H1 (cell line): ENCODE results near the gene ITIH6. TPM values are rescaled to one million over a fixed set of nuclear protein-coding genes. Genes with fewer than 3 reads are reported as not detected.

Source experiments
- CTCF ChIA-PET: fragments of 300-600 bp; sonication (Branson Sonifier 250); formaldehyde crosslinking; loops from one replicate; lab custom pipeline; 2021; ENCODE audit not compliant: partially characterized antibody; lab: Charles Lee
- POLR2A ChIA-PET: fragments of 300-600 bp; sonication (Branson Sonifier 250); formaldehyde crosslinking; loops from one replicate; lab custom pipeline; 2021; ENCODE audit warnings: inconsistent platforms; ENCODE audit not compliant: partially characterized antibody; lab: Charles Lee
- DNase-seq, 2 experiments: peaks; one replicate each; pipeline versions ENCODE4 v3.0.0 to v3.0.0-alpha.2; 2010 to 2022; ENCODE audit warnings: low spot score in 2 of 2, low read depth in 1 of 2, mixed read lengths in 1 of 2
- FAIRE-seq: peaks from 2 replicates; lab custom pipeline; 2011; peaks lifted over from hg19 to GRCh38; lab: Jason Lieb, UNC
- H2AFZ ChIP-seq: 2 replicates; pipeline ENCODE4 v1.8.1; 2012; ENCODE audit warnings: low read length, inconsistent platforms
- H2AK5ac ChIP-seq: 2 replicates; pipeline ENCODE4 v1.6.1; 2013; ENCODE audit warnings: low read depth, low read length
- H2BK120ac ChIP-seq: replicated peaks from 2 replicates; pipeline ENCODE3; 2013; ENCODE audit warnings: low read depth, low read length, inconsistent platforms
- H2BK12ac ChIP-seq: 2 replicates; pipeline ENCODE4 v1.6.1; 2013; ENCODE audit warnings: low read depth, low read length
- H2BK15ac ChIP-seq: 2 replicates; pipeline ENCODE4 v1.6.1; 2013; ENCODE audit warnings: low read length
- H2BK20ac ChIP-seq: 2 replicates; pipeline ENCODE4 v1.6.1; 2013; ENCODE audit warnings: low read length
- H2BK5ac ChIP-seq: 2 replicates; pipeline ENCODE4 v1.6.1; 2013; ENCODE audit warnings: low read depth, low read length
- H3K14ac ChIP-seq: 2 replicates; pipeline ENCODE4 v1.6.1; 2013; ENCODE audit warnings: inconsistent platforms; ENCODE audit not compliant: insufficient read length
- H3K18ac ChIP-seq: 2 replicates; pipeline ENCODE4 v1.6.1; 2013; ENCODE audit warnings: low read length; ENCODE audit errors: extremely low read depth
- H3K23ac ChIP-seq: 2 replicates; pipeline ENCODE4 v1.6.1; 2013; ENCODE audit warnings: inconsistent platforms; ENCODE audit not compliant: insufficient read length
- H3K23me2 ChIP-seq: 2 replicates; pipeline ENCODE4 v1.6.1; 2013; ENCODE audit warnings: low read depth, low read length
- H3K27ac ChIP-seq: 2 replicates; pipeline ENCODE4 v1.6.1; 2011; ENCODE audit warnings: low read depth, low read length, inconsistent platforms
- H3K27me3 ChIP-seq, 4 experiments: replicated peaks in 1 of 4; 1 replicate in 1 of 4; 2 replicates in 3 of 4; pipeline versions ENCODE4 v1.6.1 to v1.8.1; 2011 to 2013; ENCODE audit warnings: low read length in 3 of 4, mild to moderate bottlenecking in 3 of 4, inconsistent platforms in 2 of 4, mixed read lengths in 2 of 4, moderate library complexity in 1 of 4; ENCODE audit not compliant: control insufficient read depth in 3 of 4, insufficient read depth in 3 of 4; ENCODE audit errors: extremely low read depth in 1 of 4
- H3K36me3 ChIP-seq, 4 experiments: 2 replicates each; pipeline versions ENCODE4 v1.6.1 to v1.8.1; 2011 to 2013; ENCODE audit warnings: mild to moderate bottlenecking in 4 of 4, low read length in 3 of 4, moderate library complexity in 2 of 4, control low read depth in 1 of 4, inconsistent platforms in 1 of 4; ENCODE audit not compliant: insufficient read depth in 4 of 4, control insufficient read depth in 2 of 4
- H3K4ac ChIP-seq: replicated peaks from 2 replicates; pipeline ENCODE3; 2013; ENCODE audit warnings: low read length, low read depth, mixed read lengths, inconsistent platforms; ENCODE audit not compliant: insufficient read length
- H3K4me1 ChIP-seq, 4 experiments: replicated peaks in 1 of 4; 1 replicate in 1 of 4; 2 replicates in 3 of 4; pipeline versions ENCODE4 v1.6.1 to v1.8.1; 2011 to 2013; ENCODE audit warnings: low read length in 3 of 4, inconsistent platforms in 2 of 4, mixed read lengths in 1 of 4; ENCODE audit not compliant: insufficient read depth in 4 of 4, control insufficient read depth in 3 of 4
- H3K4me2 ChIP-seq, 2 experiments: 2 replicates each; pipeline versions ENCODE4 v1.6.1 to v1.8.1; 2011 to 2013; ENCODE audit warnings: low read depth in 2 of 2, low read length in 2 of 2, control low read depth in 1 of 2, inconsistent platforms in 1 of 2, mild to moderate bottlenecking in 1 of 2; ENCODE audit not compliant: insufficient read depth in 1 of 2
- H3K4me3 ChIP-seq, 4 experiments: fragments of 200-600, 300-600 bp in 1 of 4; sonication (generic), shearing (Covaris generic), sonication (Bioruptor Twin) in 1 of 4; 2 replicates each; pipeline versions ENCODE4 v1.5.1 to v1.8.1; 2011 to 2016; ENCODE audit warnings: low read length in 4 of 4, low read depth in 3 of 4, control low read depth in 2 of 4, inconsistent platforms in 2 of 4, mild to moderate bottlenecking in 2 of 4, mixed read lengths in 1 of 4, moderate library complexity in 1 of 4; ENCODE audit not compliant: insufficient read depth in 2 of 4; ENCODE audit errors: extremely low read depth in 1 of 4
- H3K56ac ChIP-seq: replicated peaks from 2 replicates; pipeline ENCODE3; 2013; ENCODE audit warnings: low read depth, mild to moderate bottlenecking, mixed read lengths, low read length, inconsistent platforms; ENCODE audit not compliant: insufficient read length
- H3K79me1 ChIP-seq: 2 replicates; pipeline ENCODE4 v1.6.1; 2013; ENCODE audit warnings: low read depth, low read length, control low read depth
- H3K79me2 ChIP-seq, 2 experiments: 2 replicates each; pipeline versions ENCODE4 v1.6.1 to v1.8.1; 2012 to 2013; ENCODE audit warnings: low read length in 2 of 2, mild to moderate bottlenecking in 2 of 2, inconsistent platforms in 1 of 2; ENCODE audit not compliant: insufficient read depth in 2 of 2, control insufficient read depth in 1 of 2
- H3K9ac ChIP-seq, 4 experiments: replicated peaks in 1 of 4; 1 replicate in 1 of 4; 2 replicates in 3 of 4; pipeline versions ENCODE4 v1.6.1 to v1.8.1; 2011 to 2013; ENCODE audit warnings: low read depth in 3 of 4, low read length in 3 of 4, control low read depth in 2 of 4, mild to moderate bottlenecking in 2 of 4, moderate library complexity in 2 of 4, inconsistent platforms in 1 of 4; ENCODE audit errors: extremely low read depth in 1 of 4
- H3K9me3 ChIP-seq, 2 experiments: 2 replicates each; pipeline versions ENCODE4 v1.6.1 to v1.8.1; 2012 to 2013; ENCODE audit warnings: mild to moderate bottlenecking in 2 of 2, moderate library complexity in 2 of 2, control low read depth in 1 of 2, inconsistent platforms in 1 of 2, low read depth in 1 of 2, low read length in 1 of 2, mixed read lengths in 1 of 2; ENCODE audit not compliant: insufficient read depth in 2 of 2
- H4K20me1 ChIP-seq, 2 experiments: replicated peaks in 1 of 2; 2 replicates each; pipeline versions ENCODE3 to v1.8.1; 2011 to 2013; ENCODE audit warnings: inconsistent platforms in 2 of 2, low read length in 2 of 2, mild to moderate bottlenecking in 1 of 2; ENCODE audit not compliant: insufficient read depth in 2 of 2, control insufficient read depth in 1 of 2
- H4K5ac ChIP-seq: 2 replicates; pipeline ENCODE4 v1.6.1; 2013; ENCODE audit warnings: low read length, low read depth, mixed read lengths, inconsistent platforms; ENCODE audit not compliant: insufficient read length
- H4K8ac ChIP-seq: 2 replicates; pipeline ENCODE4 v1.8.0; 2013; ENCODE audit warnings: mild to moderate bottlenecking, moderate library complexity, low read length, inconsistent platforms; ENCODE audit not compliant: insufficient read depth; ENCODE audit errors: extremely low read depth
- H4K91ac ChIP-seq: replicated peaks from 2 replicates; pipeline ENCODE3; 2013; ENCODE audit warnings: low read length, mixed read lengths, inconsistent platforms; ENCODE audit not compliant: insufficient read length
- ATF3 ChIP-seq: IDR thresholded peaks from 2 replicates; pipeline ENCODE4 v1.6.1; 2011; ENCODE audit warnings: low read depth, mild to moderate bottlenecking, low read length; ENCODE audit not compliant: insufficient read depth
- BACH1 ChIP-seq: IDR thresholded peaks from 2 replicates; pipeline ENCODE4 v1.6.1; 2012; ENCODE audit warnings: low read length, improper control_type of control experiment
- BCL11A ChIP-seq, 2 experiments: IDR thresholded peaks; one replicate each; pipeline ENCODE4 v1.6.1; 2011; ENCODE audit warnings: low read depth in 2 of 2, low read length in 2 of 2, mild to moderate bottlenecking in 2 of 2
- FOSL1 ChIP-seq: IDR thresholded peaks from 2 replicates; pipeline ENCODE4 v1.6.1; 2011; ENCODE audit warnings: mild to moderate bottlenecking, low read depth, low read length, moderate library complexity; ENCODE audit not compliant: insufficient read depth
- KDM1A ChIP-seq: fragments of 200-600, 300-600 bp; sonication (generic); IDR thresholded peaks from 2 replicates; pipeline ENCODE4 v1.7.1; 2016; ENCODE audit warnings: mild to moderate bottlenecking, low read length, borderline replicate concordance
- MAX ChIP-seq: IDR thresholded peaks from 2 replicates; pipeline ENCODE4 v1.6.1; 2012; ENCODE audit warnings: inconsistent platforms
- POLR2AphosphoS5 ChIP-seq: IDR thresholded peaks from 2 replicates; pipeline ENCODE4 v1.6.1; 2011; ENCODE audit warnings: low read depth, low read length
- RAD21 ChIP-seq, 2 experiments: IDR thresholded peaks in 1 of 2; conservative IDR thresholded peaks in 1 of 2; 2 replicates each; pipeline ENCODE4 v1.6.1; 2011; ENCODE audit warnings: low read depth in 2 of 2, low read length in 2 of 2, improper control_type of control experiment in 1 of 2, inconsistent platforms in 1 of 2, mild to moderate bottlenecking in 1 of 2, moderate library complexity in 1 of 2
- TAF1 ChIP-seq: IDR thresholded peaks from 2 replicates; pipeline ENCODE4 v1.6.1; 2011; ENCODE audit warnings: mild to moderate bottlenecking, low read depth, low read length
- YY1 ChIP-seq: IDR thresholded peaks from 2 replicates; pipeline ENCODE4 v1.6.1; 2011; ENCODE audit warnings: low read depth, mild to moderate bottlenecking, low read length
- ZNF274 ChIP-seq: IDR thresholded peaks from 2 replicates; pipeline ENCODE4 v1.7.0; 2012; ENCODE audit warnings: low read length, borderline replicate concordance; ENCODE audit errors: extremely low read depth
- WGBS, 2 experiments: shearing (Covaris generic) in 1 of 2; methylation state at CpG; one replicate each; pipeline versions ENCODE4 v1.1.6 to v1.1.7; 2013 to 2015; ENCODE audit warnings: low lambda C conversion rate in 2 of 2, mixed read lengths in 2 of 2, inconsistent platforms in 1 of 2, low coverage in 1 of 2, missing lambda C conversion rate in 1 of 2; ENCODE audit not compliant: insufficient replicate concordance in 2 of 2, insufficient coverage in 1 of 2, insufficient read length in 1 of 2; ENCODE audit errors: extremely low coverage in 1 of 2, missing lambda C conversion rate in 1 of 2; 5-methylcytosine and 5-hydroxymethylcytosine counted together
- polyA plus RNA-seq, 7 experiments: library from polyadenylated mRNA; depleted of rRNA in 3 of 7; stranded (reverse) in 5 of 7; unstranded in 2 of 7; fragments of >200 nt in 5 of 7; fragments of 200-250 nt in 2 of 7; gene quantifications; 1 replicate in 5 of 7; 2 replicates in 1 of 7; 4 replicates in 1 of 7; pipeline versions ENCODE4 v1.2.1 to v1.2.3, GENCODE V29; 2011 to 2013; ENCODE audit warnings: missing spikeins in 2 of 7, mixed read lengths in 2 of 7
- total RNA-seq: library from RNA; stranded (reverse); fragmentation: NEBNext Ultra II Directional; extraction: Animal tissue kit (Norgen Biotek cat#: 25700); gene quantifications from 2 replicates; pipeline ENCODE4 v1.2.1, GENCODE V29; 2021

ITIH6 gene
- total and polyA plus RNA-seq, 2 of the 8 experiments (the other 6 are each of a cell fraction or from before 2014, with no cell fraction given): 0.02 TPM; not detected in 1

GRCh38 chrX:54794795-54795194 lies 3.3 kb downstream of the ITIH6 start:
- Histone ChIP-seq H3K4me2 (no peak overlapping the region), H3K9ac (no peak overlapping the region), H2BK12ac (no peak overlapping the region), H4K8ac (no peak overlapping the region), H2BK5ac (no peak overlapping the region), H3K4ac (no peak overlapping the region), H4K5ac (no peak overlapping the region), H3K79me2 (no peaks in the 10 kb centered on the region), H2AFZ (no peak overlapping the region), H2BK20ac (no peak overlapping the region), H3K27me3 (no peaks in the 10 kb centered on the region), H3K9me3 (no peaks in the 10 kb centered on the region), H3K23ac (no peak overlapping the region), H2BK120ac (no peak overlapping the region), H3K27ac (no peak overlapping the region), H3K56ac (no peak overlapping the region), H3K36me3 (no peaks in the 10 kb centered on the region), H2BK15ac (no peak overlapping the region), H2AK5ac (no peak overlapping the region), H3K23me2 (no peaks in the 10 kb centered on the region), H3K4me1 (no peaks in the 10 kb centered on the region), H4K91ac (no peak overlapping the region), H4K20me1 (no peaks in the 10 kb centered on the region), H3K18ac (no peak overlapping the region), H3K4me3 (no peak overlapping the region), H3K79me1 (no peaks in the 10 kb centered on the region), H3K14ac (no peak overlapping the region)
- CTCF ChIA-PET: interaction anchor here (1.0 kb wide), 1 partner anchor 154 kb away, joined by 3 read pairs; no protein-coding TSS in a partner anchor
- FAIRE-seq (no peak), DNase-seq (no peak)
- TF ChIP-seq TAF1 (no peak), YY1 (no peak), POLR2AphosphoS5 (no peak), BACH1 (no peak), ATF3 (no peak), BCL11A (IDR thresholded peaks at IDR 0.05; ENCODE audit: low read depth in 2 of 2, low read length in 2 of 2) (no peak), RAD21 (IDR thresholded peaks at IDR 0.05 in 1 of 2, conservative IDR thresholded peaks at IDR 0.05 in 1 of 2; ENCODE audit: low read depth in 2 of 2, low read length in 2 of 2) (no peak), MAX (no peak), ZNF274 (no peak), KDM1A (no peak), FOSL1 (no peak)
- POLR2A ChIA-PET: no interaction called here
- WGBS, 2 experiments: 86% methylated on average over 4 of the region's 4 CpGs; no CpG with 5 or more reads in 1 of the 2 experiments
